Transverse colon (tissue), 4 donors: ENCODE results near the gene SIRT2. TPM values are rescaled to one million over a fixed set of nuclear protein-coding genes. Genes with fewer than 3 reads are reported as not detected.

Experiments used
- DNase-seq: peaks from one replicate; pipeline ENCODE4 v3.0.0-alpha.2; 2019
- H3K27ac ChIP-seq, 4 donors: fragments of 200-600 bp; sonication (generic); 2 replicates each; pipeline ENCODE4 v1.5.1; 2016 to 2018; ENCODE audit warnings: inconsistent platforms in 4 of 4
- H3K27me3 ChIP-seq: fragments of 200-600 bp; sonication (generic); 2 replicates; pipeline ENCODE4 v1.5.1; 2017; ENCODE audit warnings: inconsistent platforms
- H3K36me3 ChIP-seq, 4 donors: fragments of 200-600 bp; sonication (generic); 2 replicates each; pipeline ENCODE4 v1.5.1; 2017 to 2019; ENCODE audit warnings: inconsistent platforms in 4 of 4
- H3K4me1 ChIP-seq, 4 donors: fragments of 200-600 bp; sonication (generic); 2 replicates each; pipeline ENCODE4 v1.5.1; 2017 to 2020; ENCODE audit warnings: inconsistent platforms in 4 of 4
- H3K4me3 ChIP-seq, 4 donors: fragments of 200-600 bp; sonication (generic); 1 replicate in 1 of 4; 2 replicates in 3 of 4; pipeline versions ENCODE4 v1.5.1 to v1.6.1; 2017 to 2019; ENCODE audit warnings: inconsistent platforms in 4 of 4
- H3K9me3 ChIP-seq, 2 donors: fragments of 200-600 bp; sonication (generic); 2 replicates each; pipeline ENCODE4 v1.5.1; 2017 to 2019; ENCODE audit warnings: inconsistent platforms in 2 of 2
- CTCF ChIP-seq, 5 experiments: fragments of 200-600 bp in 3 of 5; fragments of 450-650 bp in 2 of 5; sonication (generic) in 3 of 5; IDR thresholded peaks; 1 replicate in 2 of 5; 2 replicates in 3 of 5; pipeline ENCODE4 v1.5.1; 2016 to 2017; ENCODE audit warnings: antibody characterized with exemption in 5 of 5, inconsistent platforms in 3 of 5, mild to moderate bottlenecking in 2 of 5, moderate library complexity in 1 of 5
- EP300 ChIP-seq: sonication (generic); formaldehyde crosslinking; IDR thresholded peaks from one replicate; pipeline ENCODE4 v1.6.1; 2017; ENCODE audit warnings: antibody characterized with exemption, low read depth
- POLR2A ChIP-seq: fragments of 450-650 bp; IDR thresholded peaks from one replicate; pipeline ENCODE4 v1.6.1; 2016; ENCODE audit warnings: antibody characterized with exemption, mild to moderate bottlenecking, moderate library complexity
- POLR2AphosphoS5 ChIP-seq, 3 donors: sonication (generic); formaldehyde crosslinking; IDR thresholded peaks; one replicate each; pipeline ENCODE4 v1.6.1; 2016; ENCODE audit warnings: antibody characterized with exemption in 3 of 3
- WGBS, 2 donors: methylation state at CpG; one replicate each; pipeline ENCODE4 v1.1.5; 2018; ENCODE audit warnings: low coverage in 1 of 2; 5-methylcytosine and 5-hydroxymethylcytosine counted together
- in situ Hi-C, 4 donors: fragments of 200-750 bp; cut with MboI; loops; one replicate each; pipeline versions ENCODE4 v1.15.0 to v1.15.1; 2017; ENCODE audit warnings: low sequenced_read_pairs in 3 of 4, low pct_ligation_motif_present in 1 of 4, low pct_unique_long_range_greater_than_20kb in 1 of 4
- intact Hi-C: fragments of 100-400 bp; cut with DNase I; formaldehyde crosslinking; loops from one replicate; pipeline ENCODE4 v1.15.1; 2023; ENCODE audit warnings: low total_unique reads
- total RNA-seq, 4 donors: library from RNA; depleted of rRNA; stranded (reverse); fragments of >200 nt; gene quantifications; one replicate each; pipeline ENCODE4 v1.1.0, GENCODE V29; 2016

The SIRT2 gene
- total RNA-seq, 4 donors from 2014 or later: 56.3 to 128 (median 64.2) TPM

DNA sequence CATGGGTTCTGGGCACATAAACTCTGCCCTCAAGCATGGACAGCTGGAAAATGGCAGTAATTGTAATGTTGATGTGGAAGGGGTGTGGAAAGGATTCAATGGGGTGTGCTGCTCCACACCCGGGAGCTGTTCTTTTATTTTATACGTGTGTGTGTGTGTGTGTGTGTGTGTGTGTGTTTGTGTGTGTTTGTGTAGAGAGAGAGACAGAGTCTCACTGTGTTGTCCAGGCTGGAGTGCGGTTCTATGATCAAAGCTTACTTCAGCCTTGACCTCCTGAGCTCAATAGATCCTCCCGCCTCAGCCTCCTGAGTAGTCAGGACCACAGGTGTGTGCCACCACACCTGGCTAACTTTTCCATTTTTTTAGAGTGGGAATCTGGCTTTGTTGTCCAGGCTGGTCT is 34.1 kb upstream of the SIRT2 start:
- no peaks in the 10 kb centered on the region for H3K36me3 ChIP-seq
- 67% methylated on average over 4 of the region's 4 CpGs; no CpG with 5 or more reads in 1 of the 2 donors for WGBS, 2 donors
- H3K4me1 ChIP-seq: peaks cover 7 to 19% (median 13%) of the 10 kb centered on the region in 4 donors
- H3K27ac ChIP-seq: no peak overlapping the region
- no peak for TF ChIP-seq CTCF (IDR thresholded peaks at IDR 0.05)
- no peak for TF ChIP-seq POLR2A
- TF ChIP-seq POLR2AphosphoS5 (IDR thresholded peaks at IDR 0.05): no peak
- TF ChIP-seq EP300: no peak
- H3K27me3 ChIP-seq: no peaks in the 10 kb centered on the region
- H3K9me3 ChIP-seq: no peaks in the 10 kb centered on the region
- no peak for DNase-seq
- intact Hi-C loops (no loop called here), in situ Hi-C loops (loop anchor here in 3 of 4 donors (25.0 kb wide), 2 partner anchors 396 to 521 kb away; partner anchors contain the start of gene FAM98C (in 2 of the 3))
- no peak overlapping the region for H3K4me3 ChIP-seq

- H3K27ac ChIP-seq: no peak overlapping the region
- H3K4me3 ChIP-seq: no peak overlapping the region
- no peaks in the 10 kb centered on the region for H3K9me3 ChIP-seq
- no peaks in the 10 kb centered on the region for H3K27me3 ChIP-seq
- 85 to 97% methylated on average over 6 to 16 of the region's 29 CpGs for WGBS, 2 donors
- intact Hi-C loops (no loop called here), in situ Hi-C loops (loop anchor here in 3 of 4 donors (25.0 kb wide), 2 partner anchors 395 to 520 kb away; partner anchors contain the start of gene FAM98C (in 2 of the 3))
- no peak for DNase-seq
- no peaks in the 10 kb centered on the region for H3K36me3 ChIP-seq
- H3K4me1 ChIP-seq: peaks cover 7 to 19% (median 13%) of the 10 kb centered on the region in 4 donors
- TF ChIP-seq POLR2AphosphoS5 (IDR thresholded peaks at IDR 0.05) (no peak), EP300 (no peak), CTCF (IDR thresholded peaks at IDR 0.05) (peak in 1 of 5 experiments; percentile 9), POLR2A (no peak)
Observed at GRCh38 chr19:38932425-38933179, 33.2 kb upstream of the SIRT2 start.

DNA sequence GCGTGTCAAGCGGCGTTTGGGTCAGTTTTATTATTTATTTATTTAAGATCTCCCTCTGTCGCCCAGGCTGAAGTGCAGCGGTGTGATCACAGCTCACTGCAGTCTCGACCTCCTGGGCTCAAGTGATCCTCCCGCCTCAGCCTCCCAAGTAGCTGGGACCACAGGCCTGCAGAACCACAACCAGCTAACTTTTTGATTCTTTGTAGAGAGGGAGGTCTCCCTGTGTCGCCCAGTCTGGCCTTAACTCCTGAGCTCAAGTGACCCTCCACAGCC is 32.0 kb upstream of the SIRT2 start:
- peaks cover 7 to 19% (median 13%) of the 10 kb centered on the region in 4 donors for H3K4me1 ChIP-seq
- H3K27ac ChIP-seq: peak overlapping the region; percentile 88 to 93 (median 90)
- intact Hi-C loops: no loop called here
- 17% methylated on average over 2 to 6 of the region's 8 CpGs for WGBS, 2 donors
- no peaks in the 10 kb centered on the region for H3K36me3 ChIP-seq
- in situ Hi-C loops: loop anchor here in 3 of 4 donors (25.0 kb wide), 2 partner anchors 394 to 519 kb away; partner anchors contain the start of gene FAM98C (in 2 of the 3)
- no peak for DNase-seq
- TF ChIP-seq POLR2A (no peak), POLR2AphosphoS5 (IDR thresholded peaks at IDR 0.05) (no peak), EP300 (no peak), CTCF (IDR thresholded peaks at IDR 0.05) (no peak)
- H3K9me3 ChIP-seq: no peaks in the 10 kb centered on the region
- H3K4me3 ChIP-seq: peak overlapping the region; percentile 55 to 83 (median 70)
- no peaks in the 10 kb centered on the region for H3K27me3 ChIP-seq

- no peaks in the 10 kb centered on the region for H3K27me3 ChIP-seq
- H3K4me3 ChIP-seq: peak within 1 kb of the TSS; percentile 55 to 83 (median 70)
- TF ChIP-seq POLR2A (peak; percentile 61), CTCF (IDR thresholded peaks at IDR 0.05) (no peak), EP300 (no peak), POLR2AphosphoS5 (IDR thresholded peaks at IDR 0.05) (peak; percentile 65 to 83 (median 72))
- H3K27ac ChIP-seq: peak within 1 kb of the TSS; percentile 88 to 93 (median 90)
- 0% methylated on average over 34 of the region's 40 CpGs; no CpG with 5 or more reads in 1 of the 2 donors for WGBS, 2 donors
- H3K4me1 ChIP-seq: peaks cover 7 to 19% (median 13%) of the 10 kb centered on the region in 4 donors
- H3K9me3 ChIP-seq: no peaks in the 10 kb centered on the region
- intact Hi-C loops (no loop called here), in situ Hi-C loops (loop anchor here in 3 of 4 donors (25.0 kb wide), 2 partner anchors 394 to 519 kb away; partner anchors contain the start of gene FAM98C (in 2 of the 3))
- peak; percentile 99 for DNase-seq
- H3K36me3 ChIP-seq: no peaks in the 10 kb centered on the region
Observed at GRCh38 chr19:38930776-38931520, 31.5 kb upstream of the SIRT2 start, which contains the start of gene MRPS12. Gene MRPS12 (plus strand): TSS chr19:38930944. CDS start chr19:38931295, 351 bp downstream.
